HFFc6 (cell line): ENCODE results near the gene ZNF337. TPM values are rescaled to one million over a fixed set of nuclear protein-coding genes. Genes with fewer than 3 reads are reported as not detected.

Experiments used
- DNase-seq: peaks from one replicate; pipeline ENCODE4 v3.0.0-alpha.2; 2018
- H3K27ac Mint-ChIP-seq: 2 replicates; pipeline ENCODE4 v1.8.0; 2020; ENCODE audit warnings: mild to moderate bottlenecking, mixed read lengths
- H3K27me3 Mint-ChIP-seq: 2 replicates; pipeline ENCODE4 v1.8.0; 2021; ENCODE audit warnings: mild to moderate bottlenecking, moderate library complexity, mixed read lengths; ENCODE audit not compliant: insufficient read depth
- H3K36me3 Mint-ChIP-seq: 2 replicates; pipeline ENCODE4 v1.8.0; 2021; ENCODE audit warnings: low read depth, mixed read lengths
- H3K4me1 Mint-ChIP-seq: 2 replicates; pipeline ENCODE4 v1.8.0; 2020; ENCODE audit warnings: low read depth, mixed read lengths
- H3K4me3 Mint-ChIP-seq: 2 replicates; pipeline ENCODE4 v1.8.0; 2020; ENCODE audit warnings: mild to moderate bottlenecking, moderate library complexity, mixed read lengths
- H3K9me3 Mint-ChIP-seq: 2 replicates; pipeline ENCODE4 v1.8.0; 2020; ENCODE audit warnings: mild to moderate bottlenecking, mixed read lengths
- total RNA-seq, 6 experiments: library from RNA; stranded (reverse); fragmentation: NEBNext Ultra II Directional; extraction: Animal tissue kit (Norgen Biotek cat#: 25700); gene quantifications; 2 replicates in 1 of 6; 3 replicates in 5 of 6; pipeline ENCODE4 v1.2.3, GENCODE V29; 2021
- TF ChIP-seq, protein P1 (sequence below): fragments of 200-600 bp; sonication (generic); IDR thresholded peaks from 2 replicates; pipeline ENCODE4 v1.5.0; 2021; ENCODE audit warnings: antibody characterized with exemption, mild to moderate bottlenecking

Gene ZNF337
- total RNA-seq, 6 experiments from 2014 or later, result 8.2 to 11.3 (median 9.2) TPM

DNA sequence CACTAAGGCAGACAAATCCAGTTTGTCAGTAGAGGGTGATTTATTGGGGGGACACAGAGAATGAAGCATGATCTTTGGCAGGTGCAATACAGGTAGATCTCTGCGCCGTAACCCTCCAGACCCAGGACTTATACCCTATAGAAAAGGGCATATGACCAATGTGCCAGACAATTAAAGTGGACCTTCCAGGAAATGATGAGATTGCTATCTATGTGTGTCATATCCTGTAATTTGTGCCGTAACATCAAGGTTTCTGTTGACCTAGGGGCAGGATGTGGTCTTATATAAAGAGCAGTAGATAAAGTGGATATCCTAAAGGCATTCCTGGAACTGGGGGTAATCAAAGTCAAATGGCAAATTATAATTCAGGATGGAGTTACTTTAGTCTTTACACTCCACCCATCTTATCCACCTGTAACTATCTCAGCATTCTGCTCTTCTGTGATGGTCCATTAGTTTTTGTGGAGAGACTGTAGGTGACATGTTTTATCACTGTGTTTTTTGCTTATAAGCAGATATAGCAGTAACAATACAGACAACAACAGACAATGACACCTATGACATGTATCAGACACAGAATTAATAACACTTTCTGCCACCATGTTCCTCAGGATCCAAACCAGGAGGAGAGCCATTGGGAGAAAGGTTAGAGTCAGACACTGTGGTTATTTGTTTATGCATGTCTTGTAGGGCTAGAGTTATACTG lies 43.1 kb upstream of the ZNF337 start:
- H3K4me1 Mint-ChIP-seq, result peaks cover 24% of the 10 kb centered on the region
- no peak overlapping the region; the same call in 1 of the 2 replicates for H3K27ac Mint-ChIP-seq
- H3K36me3 Mint-ChIP-seq, result peaks cover 5% of the 10 kb centered on the region; the same call in 1 of the 2 replicates
- H3K4me3 Mint-ChIP-seq, result no peak overlapping the region
- H3K9me3 Mint-ChIP-seq, result no peaks in the 10 kb centered on the region
- H3K27me3 Mint-ChIP-seq, result no peaks in the 10 kb centered on the region
- TF ChIP-seq, protein P1, sequence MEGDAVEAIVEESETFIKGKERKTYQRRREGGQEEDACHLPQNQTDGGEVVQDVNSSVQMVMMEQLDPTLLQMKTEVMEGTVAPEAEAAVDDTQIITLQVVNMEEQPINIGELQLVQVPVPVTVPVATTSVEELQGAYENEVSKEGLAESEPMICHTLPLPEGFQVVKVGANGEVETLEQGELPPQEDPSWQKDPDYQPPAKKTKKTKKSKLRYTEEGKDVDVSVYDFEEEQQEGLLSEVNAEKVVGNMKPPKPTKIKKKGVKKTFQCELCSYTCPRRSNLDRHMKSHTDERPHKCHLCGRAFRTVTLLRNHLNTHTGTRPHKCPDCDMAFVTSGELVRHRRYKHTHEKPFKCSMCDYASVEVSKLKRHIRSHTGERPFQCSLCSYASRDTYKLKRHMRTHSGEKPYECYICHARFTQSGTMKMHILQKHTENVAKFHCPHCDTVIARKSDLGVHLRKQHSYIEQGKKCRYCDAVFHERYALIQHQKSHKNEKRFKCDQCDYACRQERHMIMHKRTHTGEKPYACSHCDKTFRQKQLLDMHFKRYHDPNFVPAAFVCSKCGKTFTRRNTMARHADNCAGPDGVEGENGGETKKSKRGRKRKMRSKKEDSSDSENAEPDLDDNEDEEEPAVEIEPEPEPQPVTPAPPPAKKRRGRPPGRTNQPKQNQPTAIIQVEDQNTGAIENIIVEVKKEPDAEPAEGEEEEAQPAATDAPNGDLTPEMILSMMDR, result no peak
- DNase-seq, result peak; percentile 41

DNA sequence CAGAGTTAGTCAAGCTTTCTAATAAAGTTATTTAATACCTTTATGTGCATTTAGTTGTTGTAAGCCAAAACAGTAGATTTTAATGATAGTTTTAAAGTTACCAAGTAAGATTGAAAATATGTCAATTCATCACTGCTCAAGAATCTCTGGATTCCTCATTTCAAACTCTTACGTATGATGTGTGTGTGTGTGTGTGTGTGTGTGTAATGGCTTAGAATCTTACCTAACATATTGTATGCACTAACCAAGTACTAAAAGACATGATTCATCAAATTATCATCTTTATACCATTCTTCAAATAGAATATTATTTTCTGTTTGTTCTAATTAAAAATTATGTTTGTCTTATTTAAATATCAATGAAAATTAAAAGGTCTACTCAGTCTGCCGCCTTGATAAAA lies 41.5 kb upstream of the ZNF337 start:
- Mint-ChIP-seq H3K4me3 (no peak overlapping the region), H3K36me3 (peaks cover 5% of the 10 kb centered on the region; the same call in 1 of the 2 replicates), H3K27ac (no peak overlapping the region), H3K27me3 (no peaks in the 10 kb centered on the region), H3K4me1 (peaks cover 24% of the 10 kb centered on the region), H3K9me3 (no peaks in the 10 kb centered on the region)
- TF ChIP-seq, protein P1, result no peak
- peak; percentile 71 for DNase-seq

DNA sequence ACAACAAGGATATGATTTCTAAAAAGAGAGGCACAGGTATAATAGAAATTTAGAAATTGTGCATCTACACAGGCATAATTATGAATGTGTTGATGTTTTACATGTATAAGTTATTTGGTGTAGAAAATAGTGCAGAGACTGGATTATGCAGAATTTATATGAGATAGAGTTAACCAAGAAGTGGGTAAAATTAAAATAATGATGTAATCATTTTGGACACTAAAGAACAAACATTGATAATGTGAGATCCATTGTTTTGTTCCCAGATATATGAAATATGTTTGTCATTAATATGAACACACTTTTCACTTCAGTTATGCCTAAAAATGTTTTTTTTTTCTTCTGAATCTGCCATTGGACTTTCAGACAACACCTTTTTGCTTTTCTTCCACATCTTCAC lies 37.2 kb upstream of the ZNF337 start:
- no peak for DNase-seq
- 0 out of 2 replicates have a peak, but pooled peaks cover 5% of the 10 kb centered on the region for H3K36me3 Mint-ChIP-seq
- peaks cover 8% of the 10 kb centered on the region for H3K4me1 Mint-ChIP-seq
- H3K4me3 Mint-ChIP-seq, result no peak overlapping the region
- TF ChIP-seq, protein P1, result no peak
- H3K27ac Mint-ChIP-seq, result no peak overlapping the region
- H3K9me3 Mint-ChIP-seq, result no peaks in the 10 kb centered on the region
- H3K27me3 Mint-ChIP-seq, result no peaks in the 10 kb centered on the region

DNA sequence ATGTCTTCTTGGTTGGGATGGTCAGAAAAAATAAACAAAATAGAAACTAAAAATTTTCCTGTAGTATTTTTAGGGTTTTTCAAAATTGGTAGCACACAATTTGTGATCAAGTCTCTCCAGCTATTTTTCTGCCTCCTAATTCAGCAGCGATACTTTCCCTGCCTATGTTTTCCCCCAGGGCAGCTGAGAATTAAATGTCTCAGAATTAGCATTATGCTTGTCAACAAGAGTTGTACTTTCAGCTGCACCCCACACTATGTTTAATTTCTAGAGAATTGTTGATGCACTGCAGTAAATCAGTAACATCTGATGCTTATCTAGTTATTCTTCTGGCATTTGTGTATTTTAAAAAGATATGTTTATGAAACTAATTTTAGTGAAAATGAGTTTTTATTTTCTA lies 34.2 kb upstream of the ZNF337 start:
- Mint-ChIP-seq H3K27ac (no peak overlapping the region), H3K27me3 (no peaks in the 10 kb centered on the region), H3K4me3 (no peak overlapping the region), H3K4me1 (no peaks in the 10 kb centered on the region; the same call in 1 of the 2 replicates), H3K9me3 (peaks cover 19% of the 10 kb centered on the region), H3K36me3 (peaks cover 18% of the 10 kb centered on the region)
- DNase-seq, result no peak
- TF ChIP-seq, protein P1, result no peak

DNA sequence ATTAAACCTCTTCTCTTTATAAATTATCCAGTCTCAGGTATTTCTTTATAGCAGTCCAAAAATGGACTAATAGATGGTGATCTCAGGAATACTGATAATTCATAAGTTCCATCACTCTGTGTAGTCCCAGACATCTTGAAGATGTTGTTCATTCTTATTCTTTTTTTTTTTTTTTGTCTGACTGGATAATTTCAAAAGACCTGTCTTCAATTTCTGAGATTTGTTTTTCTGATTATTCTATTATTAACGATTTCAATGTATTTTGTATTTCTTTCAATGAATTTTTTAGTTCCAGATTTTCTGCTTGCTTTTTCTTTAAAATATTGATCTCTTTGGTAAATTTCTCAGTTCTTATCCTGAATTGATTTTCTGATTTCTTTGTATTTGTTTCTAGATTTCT lies 29.7 kb upstream of the ZNF337 start:
- Mint-ChIP-seq H3K36me3 (peaks cover 25% of the 10 kb centered on the region), H3K27ac (no peak overlapping the region), H3K9me3 (peaks cover 20% of the 10 kb centered on the region), H3K4me1 (no peaks in the 10 kb centered on the region), H3K27me3 (no peaks in the 10 kb centered on the region), H3K4me3 (no peak overlapping the region)
- DNase-seq, result no peak
- TF ChIP-seq, protein P1, result no peak
